HG03432 (cell line): ENCODE data around the gene KRTAP4-12.
"Not testable (repeated sequence)": the region's sequence is repeated elsewhere in the genome, so short reads cannot be mapped to it uniquely, and the experiment has no call there.

Experiments used
- ATAC-seq: cut with Tn5 transposase; IDR thresholded peaks from one replicate; pipeline ENCODE4 v1.9.1; 2021; ENCODE audit warnings: mild to moderate bottlenecking, moderate library complexity; ENCODE audit not compliant: unreplicated experiment

KRTAP4-12 gene

DNA sequence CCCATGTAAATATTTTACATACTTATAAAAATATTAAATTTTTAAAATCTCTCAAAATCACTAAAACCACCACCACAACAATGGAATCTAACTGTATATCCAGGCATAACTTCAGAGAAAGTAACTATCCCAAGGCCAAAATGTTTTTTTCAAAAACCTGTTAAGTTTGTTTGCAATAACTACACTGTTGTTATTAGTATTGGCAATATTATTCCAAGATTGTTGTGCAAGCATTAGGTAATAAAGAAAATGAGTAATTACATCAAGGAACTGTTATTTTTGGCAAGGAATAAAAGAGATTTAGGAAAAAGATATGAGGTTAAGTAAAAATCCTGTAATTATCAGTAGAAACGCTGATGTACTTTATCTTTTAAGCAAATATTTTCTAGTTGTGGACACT is 3.4 kb upstream of the KRTAP4-12 start:
- ATAC-seq, result no peak

DNA sequence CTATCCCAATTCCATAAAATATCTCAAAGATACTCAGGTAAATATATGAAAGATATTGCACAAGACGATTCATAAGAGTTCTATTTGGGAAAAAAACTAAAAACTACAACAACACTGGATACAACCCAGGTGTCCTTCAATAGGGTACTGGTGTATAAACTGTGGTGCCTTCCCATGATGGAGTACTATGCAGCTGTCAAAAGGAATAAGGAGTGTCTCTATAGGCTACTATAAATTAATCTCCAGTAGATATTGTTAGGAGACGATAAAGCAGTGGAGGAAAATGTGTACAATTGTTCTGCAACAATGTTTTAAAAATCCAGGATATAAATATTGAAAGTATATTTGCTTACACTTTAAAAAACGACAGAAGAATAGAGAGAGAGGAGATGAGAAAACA is 2.4 kb upstream of the KRTAP4-12 start:
- ATAC-seq, result no peak

- no peak for ATAC-seq
Observed at GRCh38 chr17:41125064-41125463, 1.1 kb upstream of the KRTAP4-12 start.

DNA sequence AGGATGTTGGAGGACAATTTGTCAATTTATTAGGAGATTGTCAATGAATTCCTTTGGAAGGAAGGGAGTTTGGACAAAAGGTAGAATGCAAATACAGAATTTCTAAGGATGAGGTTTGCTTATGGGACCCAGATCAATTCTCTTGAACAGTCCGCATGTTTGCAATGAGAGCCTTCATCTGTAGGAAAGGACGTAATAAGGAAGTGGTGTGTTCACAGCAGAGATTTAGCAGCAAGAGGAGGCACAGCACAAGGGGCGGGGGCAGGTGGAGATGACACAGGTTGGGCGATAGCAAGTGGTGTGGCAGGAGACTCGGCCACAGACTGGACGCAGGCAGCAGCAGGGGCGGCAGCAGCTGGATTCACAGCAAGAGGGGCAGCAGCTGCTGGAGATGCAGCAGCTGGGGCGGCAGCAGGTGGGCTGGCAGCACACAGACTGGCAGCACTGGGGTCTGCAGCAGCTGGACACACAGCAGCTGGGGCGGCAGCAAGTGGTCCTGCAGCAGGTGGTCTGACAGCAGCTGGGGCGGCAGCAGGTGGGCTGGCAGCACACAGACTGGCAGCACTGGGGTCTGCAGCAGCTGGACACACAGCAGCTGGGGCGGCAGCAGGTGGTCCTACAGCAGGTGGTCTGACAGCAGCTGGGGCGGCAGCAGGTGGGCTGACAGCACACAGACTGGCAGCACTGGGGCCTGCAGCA is 541 bp downstream of the KRTAP4-12 start:
- not testable (repeated sequence) for ATAC-seq

- no peak for ATAC-seq
Observed at GRCh38 chr17:41121742-41122141, 2.2 kb downstream of the KRTAP4-12 start.

DNA sequence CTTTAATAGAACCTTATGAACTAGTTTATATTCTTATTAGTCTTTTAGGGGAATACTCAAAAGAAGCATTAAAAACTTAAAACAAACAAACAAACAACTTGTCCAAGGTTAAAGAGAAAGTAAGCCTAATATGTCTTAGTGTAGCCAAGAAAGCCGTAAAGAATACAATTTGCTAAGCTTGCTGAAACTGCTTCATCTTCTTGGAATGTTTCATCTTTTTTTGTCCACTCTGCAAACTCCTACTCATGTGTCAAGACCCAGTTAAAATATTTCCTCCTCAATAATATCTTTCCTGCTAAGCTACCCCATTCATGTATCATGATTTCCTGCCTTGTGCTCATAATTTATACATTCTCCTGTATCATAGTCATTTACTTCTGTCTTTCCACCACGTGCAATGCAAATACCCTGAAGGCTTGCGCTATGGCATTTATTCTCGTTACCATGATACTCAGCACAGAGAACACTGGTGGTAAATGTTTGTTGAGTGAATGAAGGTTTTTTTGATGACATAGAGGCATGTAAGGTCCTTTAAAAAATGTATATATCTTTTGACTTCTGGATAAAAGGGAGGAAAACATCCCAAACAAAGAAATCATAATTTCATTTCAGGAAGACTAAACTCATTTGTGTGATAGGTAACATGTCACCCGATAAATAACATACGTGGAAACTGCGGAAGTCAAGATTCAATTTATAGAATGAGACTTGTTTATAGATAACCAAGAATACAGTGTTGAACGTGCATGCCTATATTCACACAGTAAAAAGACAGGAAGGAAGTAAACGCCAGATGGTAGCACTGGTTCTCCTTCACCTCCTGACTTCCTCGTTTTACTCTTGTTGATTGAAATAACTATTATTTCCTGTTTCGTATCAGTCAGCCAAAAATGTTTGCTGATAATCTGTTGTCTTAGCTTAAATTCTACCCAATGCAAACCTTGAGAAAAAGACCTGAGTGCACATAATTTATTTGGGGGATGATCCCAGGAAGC is 4.0 kb downstream of the KRTAP4-12 start:
- ATAC-seq, result not testable (repeated sequence)

- no peak for ATAC-seq
Observed at GRCh38 chr17:41118721-41119120, 5.3 kb downstream of the KRTAP4-12 start.

DNA sequence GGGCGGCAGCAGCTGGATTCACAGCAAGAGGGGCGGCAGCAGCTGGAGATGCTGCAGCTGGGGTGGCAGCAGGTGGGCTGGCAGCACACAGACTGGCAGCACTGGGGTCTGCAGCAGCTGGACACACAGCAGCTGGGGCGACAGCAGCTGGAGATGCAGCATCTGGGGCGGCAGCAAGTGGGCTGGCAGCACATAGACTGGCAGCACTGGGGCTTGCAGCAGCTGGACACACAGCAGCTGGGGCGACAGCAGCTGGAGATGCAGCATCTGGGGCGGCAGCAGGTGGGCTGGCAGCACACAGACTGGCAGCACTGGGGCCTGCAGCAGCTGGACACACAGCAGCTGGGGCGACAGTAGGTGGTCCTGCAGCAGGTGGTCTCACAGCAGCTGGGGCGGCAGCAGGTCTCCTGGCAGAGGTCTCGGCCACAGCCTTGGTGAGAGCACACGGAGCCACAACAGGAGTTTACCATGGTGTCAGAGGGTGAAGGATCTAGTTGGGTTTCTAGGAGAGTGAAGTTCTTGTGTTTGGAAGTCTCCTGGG is 6.1 kb downstream of the KRTAP4-12 start, which contains the start of gene KRTAP4-11:
TSS of gene KRTAP4-11 (minus strand) at position 528 of the 541 bp plus-strand sequence. CDS start at position 470, 58 bp downstream.
- ATAC-seq, result not testable (repeated sequence)

- ATAC-seq, result no peak
Observed at GRCh38 chr17:41116297-41116696, 7.7 kb downstream of the KRTAP4-12 start.

DNA sequence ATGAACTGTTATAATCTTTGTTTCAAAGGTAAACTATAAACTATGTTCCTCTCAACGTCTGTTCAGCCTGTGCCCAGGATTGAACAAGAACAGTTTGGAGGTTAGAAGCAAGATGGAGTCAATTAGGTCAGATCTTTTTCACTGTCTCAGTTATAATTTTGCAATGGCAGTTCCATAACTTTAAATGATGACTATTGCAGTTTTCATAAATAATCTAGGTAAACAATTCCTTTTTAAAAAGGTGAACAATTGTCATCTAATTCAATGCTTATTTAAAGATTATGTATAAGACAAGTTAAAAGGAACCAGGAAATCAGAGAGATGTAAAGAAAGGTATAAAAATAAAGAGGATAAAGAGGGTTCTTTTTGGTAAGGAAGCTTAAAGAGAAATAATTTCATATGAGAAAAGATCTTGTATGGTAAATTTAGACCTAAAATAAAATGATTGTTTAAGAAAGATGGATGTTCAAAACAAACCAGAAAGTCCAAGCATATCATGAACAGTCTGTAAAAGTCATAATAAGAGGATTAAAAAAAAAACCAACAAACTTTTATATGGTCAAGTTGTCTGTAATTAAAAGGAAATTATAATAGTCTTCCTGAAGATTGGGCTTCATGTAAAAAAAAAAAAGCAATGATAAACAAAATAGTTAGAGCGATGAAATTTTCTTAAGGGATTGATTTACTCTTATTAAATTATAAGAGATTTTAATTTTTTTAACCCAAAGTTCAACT is 12.7 kb downstream of the KRTAP4-12 start:
- no peak for ATAC-seq

DNA sequence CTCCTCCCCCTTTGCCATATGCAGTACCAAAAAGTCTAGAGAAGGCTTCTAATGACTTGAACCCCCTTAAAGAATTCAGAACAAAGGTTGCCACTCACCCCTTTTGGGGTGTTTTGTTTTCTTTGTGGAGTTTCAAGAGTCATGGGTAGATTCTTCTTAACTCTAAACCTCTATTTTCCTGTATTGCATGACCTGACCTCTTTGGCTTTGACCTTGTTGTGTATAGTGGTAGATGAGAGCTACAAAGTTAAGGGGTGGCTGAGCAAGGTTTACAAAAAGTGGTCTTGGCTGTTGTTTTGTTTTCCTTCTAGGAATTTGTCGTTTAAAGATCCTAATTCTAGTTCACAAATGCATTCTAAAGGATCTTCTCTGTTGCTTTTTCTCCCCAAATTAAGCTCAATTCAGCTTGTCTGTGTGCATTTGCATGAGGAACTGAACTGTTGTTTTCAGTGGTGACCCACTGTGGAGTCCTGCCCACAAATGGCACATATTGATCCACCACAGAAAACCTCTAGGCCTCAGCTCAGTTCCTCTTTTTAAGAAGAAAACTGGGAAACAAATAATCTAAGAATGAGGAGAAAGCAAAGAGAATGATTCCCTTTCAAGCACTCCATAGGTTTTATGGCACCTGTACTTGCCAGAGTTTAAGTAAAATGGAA is 15.1 kb downstream of the KRTAP4-12 start:
- ATAC-seq, result not testable (repeated sequence)

- ATAC-seq, result no peak
Observed at GRCh38 chr17:41107941-41108450, 16.0 kb downstream of the KRTAP4-12 start.

GRCh38 chr17:41105347-41105746 is 18.6 kb downstream of the KRTAP4-12 start, which contains the start of gene KRTAP4-9:
TSS of gene KRTAP4-9 (plus strand) at chr17:41105389. CDS start at chr17:41105389, 0 bp downstream.
- not testable (repeated sequence) for ATAC-seq

DNA sequence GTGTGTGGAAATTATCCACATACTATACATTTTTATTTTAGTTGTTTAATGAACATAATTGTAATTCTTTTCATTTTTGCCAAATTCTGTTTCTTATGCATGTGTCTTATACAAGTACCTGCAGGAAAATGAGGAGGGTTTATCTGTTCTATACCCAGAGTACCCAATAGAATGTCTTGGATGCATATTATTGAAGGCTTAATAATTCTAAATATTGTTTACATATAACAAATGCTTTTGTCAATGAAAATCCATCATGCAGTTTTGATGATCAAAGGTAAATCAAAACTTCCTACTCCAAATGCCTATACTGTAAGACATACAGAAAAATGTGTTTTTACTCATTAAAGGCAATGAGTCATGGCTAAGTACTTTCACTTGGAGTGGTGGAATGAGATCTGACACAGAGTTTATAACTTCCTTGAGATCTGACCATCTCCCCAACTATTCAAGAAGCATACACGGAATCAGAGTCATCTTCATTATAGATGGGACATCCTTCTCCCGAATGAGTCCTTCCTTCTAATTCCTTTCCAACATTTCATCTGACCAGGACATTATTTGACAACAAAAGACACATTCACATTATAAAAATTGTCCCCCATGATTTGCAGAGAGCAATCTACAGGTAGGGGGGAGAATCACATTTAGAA is 19.5 kb downstream of the KRTAP4-12 start:
- not testable (repeated sequence) for ATAC-seq

DNA sequence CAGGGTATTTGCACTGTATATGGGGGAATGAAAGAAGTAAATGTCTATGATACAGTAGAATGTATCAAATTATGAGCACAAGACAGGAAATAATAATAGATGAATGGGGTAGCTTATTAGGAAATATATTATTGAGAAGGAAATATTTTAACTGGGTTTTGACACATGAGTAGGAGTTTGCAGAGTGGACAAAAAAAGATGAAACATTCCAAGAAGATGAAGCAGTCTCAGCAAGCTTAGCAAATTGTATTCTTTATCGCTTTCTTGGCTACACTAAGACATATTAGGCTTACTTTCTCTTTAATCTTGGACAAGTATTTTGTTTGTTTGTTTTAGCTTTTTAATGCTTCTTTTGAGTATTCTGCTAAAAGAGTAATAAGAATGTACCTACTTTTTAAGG is 20.1 kb downstream of the KRTAP4-12 start:
- ATAC-seq, result no peak

GRCh38 chr17:41101586-41102259 is 22.3 kb downstream of the KRTAP4-12 start, which contains the start of gene KRTAP4-16:
TSS of gene KRTAP4-16 (minus strand) at chr17:41102209. CDS start at chr17:41102209, 0 bp downstream.
- no peak for ATAC-seq

- ATAC-seq, result not testable (repeated sequence)
Observed at GRCh38 chr17:41099682-41100480, 24.1 kb downstream of the KRTAP4-12 start.

DNA sequence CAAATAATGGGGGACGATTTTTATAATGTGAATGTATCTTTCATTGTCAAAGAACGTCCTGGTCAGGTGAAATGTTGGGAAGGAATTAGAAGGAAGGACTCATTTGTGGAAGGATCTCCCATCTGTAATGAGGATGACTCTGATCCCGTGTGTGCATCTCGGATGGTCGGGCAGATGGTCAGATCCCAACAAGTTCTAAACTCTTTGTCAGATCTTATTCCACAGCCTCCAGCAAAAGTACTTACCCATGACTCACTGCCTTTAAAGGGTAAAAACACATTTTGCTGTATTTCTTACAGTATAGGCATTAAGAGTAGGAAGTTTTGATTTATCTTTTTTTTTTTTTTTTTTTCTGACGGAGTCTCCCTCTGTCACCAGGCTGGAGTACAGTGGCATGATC is 25.5 kb downstream of the KRTAP4-12 start:
- no peak for ATAC-seq
